Measurements from ENCODE around the gene MSI2.
A peak's percentile ranks its signal among the peaks of the same experiment; 100 is the strongest.

Gene MSI2

DNA sequence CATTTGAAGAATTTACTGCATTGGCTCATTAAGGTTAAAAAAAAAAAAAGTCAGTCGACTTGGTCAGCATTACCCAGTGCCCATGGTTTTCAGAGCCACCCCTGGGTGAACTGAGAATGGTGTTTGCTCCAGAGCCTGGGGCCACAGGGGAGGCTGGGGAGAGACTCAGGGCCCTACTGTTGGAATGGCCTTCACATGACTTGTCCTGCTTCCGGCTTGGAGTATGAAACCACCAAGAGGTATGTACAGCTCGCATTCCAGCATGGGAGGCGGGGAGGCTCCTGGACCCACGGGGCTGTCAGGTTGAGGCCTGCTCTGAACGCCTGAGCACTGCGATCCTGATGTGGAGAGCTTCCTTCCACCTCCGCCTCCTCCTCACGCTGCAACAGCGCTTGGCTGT, 36.8 kb downstream of the MSI2 start:
- Histone ChIP-seq H3K4me1 (ENCODE audit: control insufficient read depth in 1 of 2, insufficient read depth in 2 of 2, low read length in 2 of 2) (peaks cover 29 to 31% of the 10 kb centered on the region in 2 experiments), H2BK120ac (ENCODE audit: insufficient read depth, low read length, poor library complexity) (no peak overlapping the region), H2BK12ac (ENCODE audit: low read length) (no peak overlapping the region), H3K79me2 (ENCODE audit: control insufficient read depth, insufficient read depth, low read length, poor library complexity) (peaks cover 7% of the 10 kb centered on the region), H2AK5ac (ENCODE audit: low read length) (no peak overlapping the region), H3K27me3 (ENCODE audit: insufficient read depth, low read length) (no peaks in the 10 kb centered on the region), H3K27ac (ENCODE audit: low read depth, low read length) (peak overlapping the region; percentile 86), H3K18ac (ENCODE audit: low read length) (no peak overlapping the region), H3K79me1 (ENCODE audit: low read length) (peaks cover 20% of the 10 kb centered on the region), H4K12ac (ENCODE audit: low read depth, low read length) (no peak overlapping the region), H3K9me3 (ENCODE audit: insufficient read depth, low read depth, low read length) (no peaks in the 10 kb centered on the region), H4K8ac (ENCODE audit: low read depth, low read length) (no peak overlapping the region), H2AFZ (ENCODE audit: insufficient read depth, low read length, poor library complexity) (no peak overlapping the region), H3K4ac (ENCODE audit: low read depth, low read length) (no peak overlapping the region), H3K4me3 (ENCODE audit: low read depth, low read length) (no peak overlapping the region), H2BK5ac (ENCODE audit: low read depth, low read length, poor library complexity) (no peak overlapping the region), H3K4me2 (ENCODE audit: low read length) (no peak overlapping the region), H4K91ac (ENCODE audit: low read depth, low read length) (no peak overlapping the region), H3K36me3 (ENCODE audit: control insufficient read depth in 1 of 2, insufficient read depth in 2 of 2, low read length in 2 of 2) (peaks cover 5 to 6% of the 10 kb centered on the region in 2 experiments), H3K14ac (ENCODE audit: low read length) (no peak overlapping the region), H3K9ac (ENCODE audit: low read length) (no peak overlapping the region), H3K23ac (ENCODE audit: low read length) (no peak overlapping the region)
- DNase-seq, result peak; percentile 95 to 96
- WGBS (ENCODE audit: extremely low coverage, insufficient coverage, insufficient read length), result no CpG with 5 or more reads among the region's 10 CpGs

DNA sequence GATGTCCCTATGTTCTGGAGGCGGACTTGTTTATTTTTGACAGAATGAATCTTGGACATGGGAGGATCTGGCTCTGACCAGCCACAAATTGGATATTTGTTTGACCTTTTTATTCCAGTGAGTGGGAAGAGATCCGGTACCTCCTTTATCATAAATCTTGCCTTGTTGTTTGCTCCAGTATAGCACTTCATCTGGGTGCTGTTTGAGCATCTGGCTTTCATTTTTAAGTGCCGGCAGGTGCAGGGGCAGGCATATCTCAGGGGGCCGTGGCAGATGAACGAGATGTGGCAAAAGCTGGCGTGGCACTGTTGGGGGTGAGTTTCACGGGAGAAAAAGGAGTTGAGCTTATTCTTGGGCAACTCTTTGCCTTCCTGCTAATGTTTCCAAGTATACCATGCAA, 37.8 kb downstream of the MSI2 start:
- Histone ChIP-seq H2AFZ (ENCODE audit: insufficient read depth, low read length, poor library complexity) (no peak overlapping the region), H3K9me3 (ENCODE audit: insufficient read depth, low read depth, low read length) (peaks cover 3% of the 10 kb centered on the region), H3K23ac (ENCODE audit: low read length) (no peak overlapping the region), H3K36me3 (ENCODE audit: control insufficient read depth in 1 of 2, insufficient read depth in 2 of 2, low read length in 2 of 2) (peaks cover 7 to 10% of the 10 kb centered on the region in 2 experiments), H4K91ac (ENCODE audit: low read depth, low read length) (peak overlapping the region; percentile 94), H3K9ac (ENCODE audit: low read length) (no peak overlapping the region), H2AK5ac (ENCODE audit: low read length) (no peak overlapping the region), H3K4me1 (ENCODE audit: control insufficient read depth in 1 of 2, insufficient read depth in 2 of 2, low read length in 2 of 2) (peaks cover 28 to 31% of the 10 kb centered on the region in 2 experiments), H3K27ac (ENCODE audit: low read depth, low read length) (no peak overlapping the region), H3K4me2 (ENCODE audit: low read length) (no peak overlapping the region), H2BK120ac (ENCODE audit: insufficient read depth, low read length, poor library complexity) (peak overlapping the region; percentile 96), H3K27me3 (ENCODE audit: insufficient read depth, low read length) (no peaks in the 10 kb centered on the region), H3K4me3 (ENCODE audit: low read depth, low read length) (no peak overlapping the region), H2BK5ac (ENCODE audit: low read depth, low read length, poor library complexity) (peak overlapping the region; percentile 54), H4K8ac (ENCODE audit: low read depth, low read length) (peak overlapping the region; percentile 18), H2BK12ac (ENCODE audit: low read length) (peak overlapping the region; percentile 42), H4K12ac (ENCODE audit: low read depth, low read length) (no peak overlapping the region), H3K14ac (ENCODE audit: low read length) (no peak overlapping the region), H3K18ac (ENCODE audit: low read length) (peak overlapping the region; percentile 31), H3K79me1 (ENCODE audit: low read length) (peaks cover 20% of the 10 kb centered on the region), H3K4ac (ENCODE audit: low read depth, low read length) (peak overlapping the region; percentile 4), H3K79me2 (ENCODE audit: control insufficient read depth, insufficient read depth, low read length, poor library complexity) (peaks cover 7% of the 10 kb centered on the region)
- no CpG with 5 or more reads among the region's 7 CpGs for WGBS (ENCODE audit: extremely low coverage, insufficient coverage, insufficient read length)
- no peak for DNase-seq

DNA sequence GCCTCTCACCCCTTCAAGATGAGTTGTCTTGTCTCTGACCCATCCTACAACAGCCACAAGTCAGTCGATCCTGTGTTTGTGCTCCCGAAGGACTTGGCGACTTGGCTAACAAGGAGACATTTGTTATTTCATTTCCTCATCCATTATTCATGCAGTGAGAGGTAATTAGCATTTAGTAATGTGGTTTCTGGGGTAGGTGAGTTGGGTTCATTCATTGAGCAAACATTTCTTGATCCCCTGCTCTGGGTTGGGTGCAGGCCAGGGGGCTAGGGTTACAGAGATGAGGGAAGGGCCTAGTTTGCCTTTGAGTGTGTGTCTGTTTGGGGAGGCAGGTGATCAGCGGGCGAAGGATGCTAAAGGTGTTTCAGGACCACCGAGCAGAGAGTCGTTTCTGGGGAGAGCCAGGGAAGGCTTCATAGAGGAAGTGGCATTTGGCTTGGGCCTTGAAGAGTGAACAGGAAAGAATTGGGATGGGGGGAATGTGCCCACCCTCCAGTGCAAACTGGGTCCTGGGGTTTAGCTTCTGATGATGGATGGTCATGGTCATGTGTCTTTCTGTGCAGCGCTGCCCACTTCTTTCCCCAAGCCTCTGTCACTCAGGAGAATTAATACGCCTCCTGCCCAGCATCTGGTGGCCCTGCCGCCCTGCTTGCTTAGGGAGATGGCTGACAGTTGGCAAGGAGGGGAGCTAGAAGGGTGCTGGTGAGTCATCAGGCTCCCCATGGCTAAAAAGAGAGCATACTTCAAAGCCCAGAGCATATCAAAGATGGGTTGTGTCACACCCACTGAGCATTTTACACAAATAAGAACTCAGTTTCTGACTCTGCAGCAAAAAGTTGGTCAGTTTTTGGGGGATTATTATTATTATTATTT, 38.5 kb downstream of the MSI2 start:
- Histone ChIP-seq H3K27ac (ENCODE audit: low read depth, low read length) (peak overlapping the region; percentile 77), H3K4ac (ENCODE audit: low read depth, low read length) (peak overlapping the region; percentile 65), H2AFZ (ENCODE audit: insufficient read depth, low read length, poor library complexity) (no peak overlapping the region), H2AK5ac (ENCODE audit: low read length) (peak overlapping the region; percentile 91), H3K4me2 (ENCODE audit: low read length) (no peak overlapping the region), H2BK5ac (ENCODE audit: low read depth, low read length, poor library complexity) (peak overlapping the region; percentile 70), H3K4me1 (ENCODE audit: control insufficient read depth in 1 of 2, insufficient read depth in 2 of 2, low read length in 2 of 2) (peaks cover 28 to 31% of the 10 kb centered on the region in 2 experiments), H3K9ac (ENCODE audit: low read length) (no peak overlapping the region), H3K9me3 (ENCODE audit: insufficient read depth, low read depth, low read length) (peaks cover 4% of the 10 kb centered on the region), H3K27me3 (ENCODE audit: insufficient read depth, low read length) (no peaks in the 10 kb centered on the region), H4K12ac (ENCODE audit: low read depth, low read length) (no peak overlapping the region), H3K36me3 (ENCODE audit: control insufficient read depth in 1 of 2, insufficient read depth in 2 of 2, low read length in 2 of 2) (peaks cover 8 to 10% of the 10 kb centered on the region in 2 experiments), H2BK120ac (ENCODE audit: insufficient read depth, low read length, poor library complexity) (peak overlapping the region; percentile 96), H3K23ac (ENCODE audit: low read length) (no peak overlapping the region), H2BK12ac (ENCODE audit: low read length) (peak overlapping the region; percentile 97), H3K79me1 (ENCODE audit: low read length) (peaks cover 20% of the 10 kb centered on the region), H3K4me3 (ENCODE audit: low read depth, low read length) (no peak overlapping the region), H3K79me2 (ENCODE audit: control insufficient read depth, insufficient read depth, low read length, poor library complexity) (peaks cover 7% of the 10 kb centered on the region), H4K91ac (ENCODE audit: low read depth, low read length) (peak overlapping the region; percentile 94), H4K8ac (ENCODE audit: low read depth, low read length) (peak overlapping the region; percentile 67), H3K14ac (ENCODE audit: low read length) (peak overlapping the region; percentile 84), H3K18ac (ENCODE audit: low read length) (peak overlapping the region; percentile 91)
- no CpG with 5 or more reads among the region's 10 CpGs for WGBS (ENCODE audit: extremely low coverage, insufficient coverage, insufficient read length)
- DNase-seq, result no peak

DNA sequence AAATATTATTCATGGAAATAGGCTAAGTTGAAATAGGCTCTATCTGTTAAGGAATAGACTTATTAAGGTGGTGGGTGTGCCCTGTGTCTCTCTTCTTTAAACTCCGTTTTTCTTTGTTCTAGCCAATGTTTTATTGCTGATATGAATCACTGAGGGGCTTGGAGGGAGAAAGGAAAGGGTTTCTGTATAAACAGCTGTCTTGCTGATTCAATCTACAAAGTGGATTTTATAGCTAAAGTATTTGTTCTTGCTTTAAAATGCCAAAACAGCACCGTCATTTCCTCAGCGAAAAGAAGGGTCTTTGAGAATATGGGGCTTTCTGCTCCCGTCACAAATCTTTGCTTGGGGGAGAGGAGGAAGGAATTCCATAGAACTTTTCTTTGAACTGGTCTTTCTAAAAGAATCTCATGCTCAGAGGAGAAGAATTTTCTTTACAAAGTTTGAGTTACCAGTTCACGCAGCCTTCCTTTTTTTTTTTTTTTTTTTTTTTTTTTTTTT, 39.3 kb downstream of the MSI2 start:
- no peak overlapping the region for H2BK120ac ChIP-seq (ENCODE audit: insufficient read depth, low read length, poor library complexity)
- H3K4me3 ChIP-seq (ENCODE audit: low read depth, low read length), result no peak overlapping the region
- no peak overlapping the region for H3K18ac ChIP-seq (ENCODE audit: low read length)
- no peak overlapping the region for H3K4me2 ChIP-seq (ENCODE audit: low read length)
- no peak overlapping the region for H2AK5ac ChIP-seq (ENCODE audit: low read length)
- H3K27me3 ChIP-seq (ENCODE audit: insufficient read depth, low read length), result no peaks in the 10 kb centered on the region
- no peak overlapping the region for H2AFZ ChIP-seq (ENCODE audit: insufficient read depth, low read length, poor library complexity)
- H4K12ac ChIP-seq (ENCODE audit: low read depth, low read length), result no peak overlapping the region
- H2BK12ac ChIP-seq (ENCODE audit: low read length), result no peak overlapping the region
- peaks cover 28 to 31% of the 10 kb centered on the region in 2 experiments for H3K4me1 ChIP-seq (ENCODE audit: control insufficient read depth in 1 of 2, insufficient read depth in 2 of 2, low read length in 2 of 2)
- H3K79me1 ChIP-seq (ENCODE audit: low read length), result peaks cover 20% of the 10 kb centered on the region
- peaks cover 7% of the 10 kb centered on the region for H3K79me2 ChIP-seq (ENCODE audit: control insufficient read depth, insufficient read depth, low read length, poor library complexity)
- no peak overlapping the region for H3K23ac ChIP-seq (ENCODE audit: low read length)
- peaks cover 11 to 14% of the 10 kb centered on the region in 2 experiments for H3K36me3 ChIP-seq (ENCODE audit: control insufficient read depth in 1 of 2, insufficient read depth in 2 of 2, low read length in 2 of 2)
- no peak overlapping the region for H3K14ac ChIP-seq (ENCODE audit: low read length)
- no peak overlapping the region for H4K8ac ChIP-seq (ENCODE audit: low read depth, low read length)
- peaks cover 5% of the 10 kb centered on the region for H3K9me3 ChIP-seq (ENCODE audit: insufficient read depth, low read depth, low read length)
- no peak overlapping the region for H3K4ac ChIP-seq (ENCODE audit: low read depth, low read length)
- H4K91ac ChIP-seq (ENCODE audit: low read depth, low read length), result no peak overlapping the region
- peak; percentile 11 to 70 for DNase-seq
- H3K9ac ChIP-seq (ENCODE audit: low read length), result no peak overlapping the region
- whole genome bisulfite sequencing (ENCODE audit: extremely low coverage, insufficient coverage, insufficient read length), result no CpG with 5 or more reads among the region's 5 CpGs
- H2BK5ac ChIP-seq (ENCODE audit: low read depth, low read length, poor library complexity), result no peak overlapping the region
- H3K27ac ChIP-seq (ENCODE audit: low read depth, low read length), result peak overlapping the region; percentile 77
